LNCaP clone FGC (cell line): ENCODE results near the gene CDK5RAP2.

Experiments
- DNase-seq: peaks from one replicate; pipeline ENCODE4 v3.0.0-alpha.2; 2011; ENCODE audit warnings: low read depth
- H3K4me3 ChIP-seq: 2 replicates; pipeline ENCODE4 v1.5.1; 2011; ENCODE audit warnings: mild to moderate bottlenecking, low read depth, low read length, control low read depth
- CTCF ChIP-seq: IDR thresholded peaks from 2 replicates; pipeline ENCODE4 v1.5.1; 2012; ENCODE audit warnings: mild to moderate bottlenecking; ENCODE audit not compliant: control insufficient read depth, insufficient read depth; ENCODE audit errors: extremely low read depth

The CDK5RAP2 gene

GRCh38 chr9:120432600-120432999 lies 147.4 kb downstream of the CDK5RAP2 start:
- TF ChIP-seq CTCF = no peak
- H3K4me3 ChIP-seq = no peak overlapping the region
- DNase-seq = no peak

GRCh38 chr9:120431268-120431667 lies 148.7 kb downstream of the CDK5RAP2 start:
- no peak overlapping the region for H3K4me3 ChIP-seq
- TF ChIP-seq CTCF = no peak
- no peak for DNase-seq

- no peak overlapping the region for H3K4me3 ChIP-seq
- TF ChIP-seq CTCF = no peak
- no peak for DNase-seq
Measured at GRCh38 chr9:120424248-120424647, 155.7 kb downstream of the CDK5RAP2 start.

- no peak overlapping the region for H3K4me3 ChIP-seq
- TF ChIP-seq CTCF = no peak
- DNase-seq = no peak
Measured at GRCh38 chr9:120423812-120424211, 156.2 kb downstream of the CDK5RAP2 start.

- no peak for DNase-seq
- no peak for TF ChIP-seq CTCF
Measured at GRCh38 chr9:120421977-120422376, 158.0 kb downstream of the CDK5RAP2 start.

GRCh38 chr9:120418315-120418714 lies 161.7 kb downstream of the CDK5RAP2 start:
- no peak for TF ChIP-seq CTCF
- H3K4me3 ChIP-seq = no peak overlapping the region
- no peak for DNase-seq

More at GRCh38 chr9:120421977-120422376, 158.0 kb downstream of the CDK5RAP2 start:
- no peak overlapping the region for H3K4me3 ChIP-seq

GRCh38 chr9:120416781-120417427 lies 163.1 kb downstream of the CDK5RAP2 start:
- TF ChIP-seq CTCF = no peak
- H3K4me3 ChIP-seq = no peak overlapping the region
- DNase-seq = no peak
